DMS79 treated with DMSO at 0.1 percent for 48 hours (cell line): Measurements from ENCODE around the gene ONECUT3.
"Not testable (repeated sequence)": the region's sequence is repeated elsewhere in the genome, so short reads cannot be mapped to it uniquely, and the experiment has no call there.

Experiments used
- DNase-seq: peaks from one replicate; lab custom pipeline; 2025; lab: John Stamatoyannopoulos, UW

Gene ONECUT3

DNA sequence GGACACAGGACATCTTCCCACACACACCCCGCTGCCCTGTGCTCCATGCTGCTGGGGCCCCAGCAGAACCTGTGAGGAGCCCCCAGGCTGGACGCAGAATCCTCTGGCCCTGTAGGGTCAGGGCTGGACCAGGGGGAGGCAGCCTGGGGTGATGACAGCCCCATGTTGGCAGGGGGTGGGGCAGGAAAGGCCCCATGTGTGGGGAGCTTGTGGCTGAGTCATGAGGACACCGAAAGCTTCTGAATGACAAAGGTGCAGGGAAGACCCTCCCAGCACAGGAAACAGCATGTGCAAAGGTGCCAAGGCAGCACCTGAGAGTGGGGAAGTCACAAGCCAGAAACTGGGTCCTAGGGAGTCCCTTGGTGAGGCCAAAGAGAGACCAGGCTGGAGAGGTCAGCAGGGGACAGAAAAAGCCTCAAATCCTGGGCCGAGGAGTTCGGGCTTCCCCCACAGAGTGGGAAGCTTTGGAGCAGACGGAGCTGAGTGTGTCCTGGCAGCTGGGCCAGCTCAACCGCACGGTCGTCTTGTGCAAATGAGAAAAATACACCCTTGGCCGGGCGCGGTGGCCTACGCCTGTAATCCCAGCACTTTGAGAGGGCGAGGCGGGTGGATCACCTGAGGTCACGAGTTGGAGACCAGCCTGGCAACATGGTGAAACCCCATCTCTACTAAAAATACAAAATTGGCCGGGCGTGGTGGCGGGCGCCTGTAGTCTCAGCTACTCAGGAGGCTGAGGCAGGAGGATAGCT, 41.3 kb downstream of the ONECUT3 start:
- DNase-seq: no peak

DNA sequence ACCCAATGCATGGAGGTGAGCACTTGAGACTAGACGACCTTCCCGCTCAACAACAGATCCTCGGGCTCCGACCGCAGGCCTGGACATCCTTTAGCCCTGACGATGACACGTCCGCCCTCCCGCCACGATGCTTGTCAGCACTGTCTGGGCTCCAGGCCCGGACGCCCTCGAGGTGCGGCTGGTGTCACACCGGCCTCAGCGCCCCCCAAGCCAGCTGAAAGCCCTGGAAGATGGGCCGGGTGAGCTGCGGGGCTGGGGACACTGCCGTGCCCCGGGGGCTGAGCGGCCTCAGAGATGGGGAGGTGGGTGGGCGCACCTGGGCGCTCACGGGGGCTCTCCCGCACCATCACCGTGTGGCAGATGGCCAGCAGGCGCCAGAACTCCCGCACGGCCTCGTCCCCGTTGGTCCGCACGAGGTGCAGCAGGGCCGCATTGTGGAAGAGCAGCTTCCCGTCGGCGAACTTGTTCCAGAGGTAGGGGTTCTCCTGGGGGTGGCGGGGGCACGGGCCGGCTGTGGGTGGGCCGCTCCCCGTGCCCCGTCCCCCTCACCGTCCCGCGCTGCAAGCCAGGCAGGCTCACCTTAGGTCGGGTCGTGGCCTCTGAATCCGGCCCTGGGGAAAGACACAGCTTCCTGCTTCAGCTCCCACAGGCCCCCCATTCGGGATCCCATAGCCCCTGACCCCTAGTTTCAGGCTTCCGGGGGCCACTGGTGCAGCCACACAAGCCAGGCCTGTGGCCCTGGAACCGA, 43.3 kb downstream of the ONECUT3 start:
- DNase-seq: no peak

DNA sequence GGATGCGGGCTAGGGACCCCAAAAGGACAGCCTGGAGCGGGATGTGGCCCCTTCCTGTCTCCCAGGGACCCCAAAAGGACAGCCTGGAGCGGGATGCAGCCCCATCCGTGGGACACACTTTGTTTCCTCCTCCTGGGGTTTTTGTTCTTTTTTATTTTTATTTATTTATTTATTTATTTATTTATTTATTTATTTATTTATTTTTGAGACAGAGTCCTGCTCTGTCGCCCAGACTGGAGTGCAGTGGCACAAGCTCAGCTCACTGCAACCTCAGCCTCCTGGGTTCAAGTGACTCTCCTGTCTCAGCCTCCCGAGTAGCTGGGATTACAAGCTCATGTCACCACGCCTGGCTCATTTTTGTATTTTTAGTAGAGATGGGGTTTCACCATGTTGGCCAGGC, 44.0 kb downstream of the ONECUT3 start:
- DNase-seq: not testable (repeated sequence)

DNA sequence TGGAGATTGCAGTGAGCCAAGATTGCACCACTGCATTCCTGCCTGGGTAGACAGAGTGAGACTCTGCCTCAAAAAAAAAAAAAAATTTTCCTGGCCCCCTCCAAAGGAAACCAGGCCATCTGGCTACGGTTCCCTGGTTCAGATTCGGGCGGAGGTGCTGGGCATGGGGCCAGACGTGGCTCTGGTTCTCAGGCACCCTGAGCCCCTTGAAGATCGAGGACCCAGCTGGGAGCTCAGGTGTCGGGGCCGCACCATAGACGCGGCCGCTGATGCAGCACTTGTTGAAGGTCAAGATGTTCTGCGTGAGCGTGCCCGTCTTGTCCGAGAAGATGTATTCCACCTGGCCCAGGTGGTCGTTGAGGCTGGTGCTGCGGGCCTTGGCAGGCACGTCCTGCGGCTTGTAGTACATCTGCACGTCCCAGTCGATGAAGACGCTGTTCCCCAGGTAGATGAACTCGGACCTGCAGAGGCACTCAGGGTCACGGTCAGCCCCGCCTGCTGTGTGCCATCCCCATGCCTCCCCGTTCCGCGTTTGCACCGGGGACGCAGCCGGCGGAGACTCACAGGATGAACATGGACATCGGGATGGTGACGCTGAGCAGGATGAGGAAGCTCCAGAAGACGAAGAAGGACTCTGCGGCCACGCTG, 46.5 kb downstream of the ONECUT3 start:
- peak; percentile 83 for DNase-seq

DNA sequence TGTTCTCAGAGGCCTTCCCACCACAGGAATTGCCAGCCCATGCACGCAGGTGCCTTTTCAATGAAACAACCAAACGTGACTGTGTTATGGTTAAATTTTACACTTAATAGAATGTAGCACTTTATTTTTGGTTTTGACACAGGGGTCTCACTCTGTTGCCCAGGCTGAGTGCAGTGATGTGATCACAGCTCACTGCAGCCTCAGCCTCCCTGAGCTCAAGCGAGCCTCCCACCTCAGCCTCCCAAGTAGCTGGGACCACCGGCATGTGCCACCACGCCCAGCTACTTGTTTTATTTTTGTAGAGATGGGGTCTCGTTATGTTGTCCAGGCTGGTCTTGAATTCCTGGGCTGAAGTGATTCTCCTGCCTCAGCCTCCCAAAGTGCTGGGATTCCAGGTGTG, 51.6 kb downstream of the ONECUT3 start:
- no peak for DNase-seq

DNA sequence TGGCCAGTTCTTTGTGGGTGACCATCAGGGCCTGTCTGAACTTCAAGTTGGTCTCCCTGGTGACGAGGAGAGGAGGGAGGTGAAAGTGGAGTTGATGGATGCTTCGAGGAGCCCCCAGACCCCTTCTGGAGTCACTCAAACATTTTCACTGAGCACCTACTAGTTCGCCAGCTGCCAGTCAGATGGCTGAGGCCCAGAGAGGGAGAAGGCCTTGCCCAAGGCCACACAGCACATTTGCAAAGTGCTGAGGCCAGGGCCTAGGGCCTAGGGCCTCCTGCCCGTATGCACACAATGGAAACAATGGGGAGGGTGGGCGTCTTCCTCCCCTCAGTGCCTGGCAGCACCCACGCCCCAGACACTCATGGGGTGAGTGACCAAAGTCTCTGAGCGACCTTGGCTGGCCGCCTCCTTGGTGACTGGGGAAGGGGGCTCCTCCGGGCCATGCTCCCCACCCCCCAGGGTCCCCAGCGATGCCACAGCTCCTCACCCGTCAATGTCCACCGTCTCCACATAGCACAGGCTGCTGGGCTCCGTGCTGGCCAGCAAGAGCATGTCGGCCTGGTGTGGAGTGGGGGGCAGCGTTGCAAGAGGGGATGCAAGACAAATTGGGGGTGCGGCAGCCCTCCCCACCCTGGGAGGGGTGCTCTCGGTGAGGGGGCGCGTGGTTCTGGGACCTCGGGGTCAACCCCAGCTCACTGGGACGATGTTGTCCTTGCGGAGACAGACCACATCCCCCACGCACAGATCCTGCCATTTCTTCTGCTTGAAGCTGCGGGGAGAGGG, 52.3 kb downstream of the ONECUT3 start:
- DNase-seq: no peak

DNA sequence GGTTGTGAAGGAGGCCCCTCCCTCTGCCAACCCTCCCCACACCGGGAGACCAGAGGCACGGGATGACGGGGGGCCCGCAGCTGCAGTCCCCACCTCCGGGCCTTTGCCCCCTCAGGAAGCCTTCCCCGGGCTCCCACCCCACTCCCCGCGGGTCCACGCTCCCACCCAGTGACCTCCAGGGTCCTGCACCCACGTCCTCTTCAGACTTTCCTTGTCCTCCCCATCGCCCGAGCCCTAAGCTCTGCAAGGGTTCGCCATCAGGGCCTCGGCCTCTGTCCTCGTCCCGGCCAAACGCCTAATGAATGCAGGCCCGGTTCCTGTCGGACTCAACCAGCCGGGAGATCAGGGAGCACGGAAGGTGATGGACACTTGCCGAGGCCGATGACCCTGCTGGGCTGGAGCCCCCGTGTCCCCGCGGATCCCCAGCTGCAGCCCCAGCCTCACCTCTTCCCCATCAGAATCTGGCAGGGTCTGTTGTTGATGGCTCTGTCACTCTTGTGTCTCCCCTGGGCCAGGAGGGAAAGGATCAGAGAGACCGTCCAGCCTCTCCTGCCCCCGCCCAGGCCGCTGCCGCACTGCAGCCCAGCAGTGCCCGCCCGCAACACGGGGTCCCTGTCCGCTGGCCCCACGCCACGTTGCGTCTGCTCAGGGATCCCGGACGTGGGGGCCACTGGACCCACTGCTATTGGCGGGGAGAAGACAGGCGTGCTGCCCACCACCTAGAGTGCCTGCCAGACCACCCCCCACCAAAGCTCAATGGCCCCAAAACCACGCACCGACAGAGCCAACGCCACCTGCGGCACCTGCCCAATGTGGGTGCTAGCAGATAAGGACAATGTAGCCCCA, 53.1 kb downstream of the ONECUT3 start:
- DNase-seq: no peak

DNA sequence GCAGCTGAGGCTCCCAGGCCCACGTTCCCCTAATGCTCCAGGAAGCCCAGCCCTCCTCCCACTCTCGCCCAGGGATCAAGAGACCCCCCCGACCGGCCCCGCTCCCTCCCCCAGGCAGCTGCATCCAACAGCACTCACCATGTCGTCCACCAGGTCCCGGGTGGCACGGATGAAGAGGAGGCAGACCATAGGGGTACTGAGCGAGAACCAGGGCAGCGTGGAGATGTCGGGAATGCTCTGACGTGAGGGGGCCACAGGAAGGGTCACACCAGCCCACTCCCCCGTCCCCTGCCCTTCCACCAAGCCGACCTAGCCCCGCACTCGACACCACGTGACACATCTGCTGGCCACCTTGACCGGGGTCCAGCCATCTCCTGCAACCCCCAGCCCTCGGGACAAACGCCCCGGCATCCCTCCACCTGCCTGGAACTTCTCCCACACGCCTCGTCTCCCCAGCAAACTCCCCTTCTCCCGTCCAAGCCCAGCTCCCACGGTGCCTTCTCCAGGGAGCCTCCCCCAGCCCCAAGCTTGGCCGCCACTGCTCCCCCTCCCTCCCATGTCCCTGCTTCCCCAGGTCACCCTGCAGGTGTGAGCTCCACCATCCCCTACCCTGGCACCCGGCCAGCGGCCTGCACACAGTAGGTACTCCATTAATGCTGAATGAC, 53.9 kb downstream of the ONECUT3 start:
- DNase-seq: no peak

DNA sequence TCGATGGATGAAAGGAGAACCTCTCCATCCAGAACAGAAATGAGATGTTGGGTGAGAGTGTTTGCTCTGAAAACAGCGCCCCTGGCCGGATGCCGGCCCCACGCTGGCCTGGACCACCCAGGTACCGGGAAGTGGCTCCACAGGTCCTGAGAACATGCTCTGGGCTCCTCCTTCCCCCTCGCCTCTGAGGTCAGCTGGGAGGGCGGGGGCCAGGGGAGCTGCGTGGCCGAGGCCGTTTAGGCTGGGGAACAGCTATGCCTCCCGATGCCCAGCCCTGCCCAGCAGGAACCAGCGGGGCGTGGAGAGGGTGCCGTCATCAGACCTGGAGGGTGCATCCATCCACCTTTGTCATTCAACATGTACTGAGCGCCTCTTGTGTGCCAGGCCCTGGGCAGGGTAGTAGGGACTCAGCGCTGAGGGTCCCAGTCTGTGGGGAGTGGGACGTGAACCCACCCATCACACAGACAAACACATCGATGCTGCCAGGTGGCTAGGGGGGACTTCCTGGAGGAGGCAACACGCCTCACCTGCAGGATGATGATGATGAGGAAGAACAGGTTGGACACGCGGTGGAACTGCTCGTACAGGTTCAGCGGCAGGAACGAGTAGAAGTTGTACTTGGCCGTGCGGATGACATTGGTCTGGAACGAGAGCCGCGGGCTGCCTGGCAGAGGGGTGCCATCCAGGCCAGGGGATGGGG, 54.5 kb downstream of the ONECUT3 start:
- DNase-seq: no peak

DNA sequence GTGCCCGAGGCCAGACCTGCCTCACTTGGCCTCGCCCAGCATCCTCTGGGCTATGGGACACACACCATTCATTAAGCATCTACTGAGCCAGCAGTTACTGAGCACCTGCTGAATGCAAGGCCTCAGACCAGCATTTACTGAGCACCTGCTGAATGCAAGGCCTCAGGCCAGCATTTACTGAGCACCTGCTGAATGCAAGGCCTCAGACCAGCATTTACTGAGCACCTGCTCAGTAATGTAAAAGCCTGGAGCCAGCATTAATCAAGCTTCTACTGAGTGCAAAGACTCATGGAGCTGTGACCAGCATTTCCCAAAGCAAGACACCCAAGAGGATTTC, 55.1 kb downstream of the ONECUT3 start:
- DNase-seq: no peak

DNA sequence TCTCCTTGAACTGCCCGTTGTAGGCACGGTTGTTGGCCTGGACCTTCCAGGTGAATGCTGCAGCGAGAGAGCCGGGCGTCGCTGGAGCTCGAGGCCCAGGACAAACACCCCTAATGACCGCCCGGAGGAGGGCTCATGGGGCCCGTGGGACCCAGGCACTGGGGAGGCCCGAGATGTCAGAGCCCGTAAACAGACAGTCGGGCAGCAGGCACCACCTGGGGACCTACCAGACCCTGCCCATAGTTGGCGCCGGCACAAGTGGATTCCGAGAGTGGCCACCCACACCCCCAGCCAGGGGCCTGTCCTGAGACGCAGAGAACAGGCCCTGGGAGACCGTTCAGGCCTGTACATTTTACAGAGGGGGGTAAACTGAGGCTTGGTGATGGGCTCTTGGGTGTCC, 56.4 kb downstream of the ONECUT3 start:
- DNase-seq: no peak

DNA sequence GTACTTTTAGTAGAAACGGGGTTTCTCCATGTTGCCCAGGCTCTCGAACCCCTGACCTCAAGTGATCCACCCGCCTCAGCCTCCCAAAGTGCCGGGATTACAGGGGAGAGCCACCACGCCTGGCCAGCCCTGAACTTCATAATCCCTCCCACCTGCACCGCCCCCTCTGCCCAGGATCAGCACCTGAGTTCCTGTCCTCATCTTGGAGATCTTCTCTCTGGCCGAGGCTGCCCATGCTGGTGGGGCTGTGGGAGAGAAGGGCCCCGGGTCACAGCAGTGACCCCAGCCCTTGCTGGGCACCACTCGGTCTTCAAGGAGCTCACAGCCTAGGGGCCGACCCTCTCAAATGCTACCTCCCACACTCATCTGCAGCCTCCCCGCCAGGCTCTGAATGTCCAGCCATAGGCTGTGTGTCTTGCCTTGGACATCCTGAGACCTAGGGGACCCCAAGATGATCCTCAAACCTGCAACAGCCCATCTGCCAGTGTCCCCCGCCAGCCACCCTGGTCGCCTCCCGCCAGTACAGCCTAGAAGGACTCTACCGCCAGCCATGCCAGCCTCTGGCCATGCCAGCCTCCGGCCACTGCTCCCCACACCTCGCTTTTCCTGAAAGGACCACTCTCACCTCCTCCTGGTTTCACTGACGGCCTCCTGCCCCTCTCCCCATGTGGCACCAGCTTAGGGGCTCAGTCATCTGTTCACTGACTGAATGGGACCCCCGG, 57.3 kb downstream of the ONECUT3 start:
- no peak for DNase-seq

DNA sequence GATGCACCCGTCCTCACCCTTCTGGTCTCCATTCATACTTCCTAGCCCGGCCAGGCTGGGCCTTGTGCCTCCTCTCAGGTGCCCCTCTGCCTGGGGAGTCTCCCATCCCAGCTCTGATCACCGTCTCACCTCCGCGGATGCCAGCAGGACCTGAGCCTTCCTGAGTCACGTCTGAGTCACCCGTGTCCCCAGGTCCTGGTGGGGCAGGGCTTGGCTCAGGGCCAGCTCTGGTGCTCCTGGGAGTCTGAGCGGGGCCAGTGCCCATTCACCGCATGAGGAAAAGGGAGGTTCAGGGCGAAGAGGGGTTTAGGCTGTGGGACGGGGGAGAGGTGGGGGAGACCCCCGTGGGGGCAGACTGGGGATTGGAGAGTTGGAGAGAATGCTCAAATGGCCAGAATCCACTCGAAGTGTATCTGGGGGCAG, 58.2 kb downstream of the ONECUT3 start:
- DNase-seq: no peak

DNA sequence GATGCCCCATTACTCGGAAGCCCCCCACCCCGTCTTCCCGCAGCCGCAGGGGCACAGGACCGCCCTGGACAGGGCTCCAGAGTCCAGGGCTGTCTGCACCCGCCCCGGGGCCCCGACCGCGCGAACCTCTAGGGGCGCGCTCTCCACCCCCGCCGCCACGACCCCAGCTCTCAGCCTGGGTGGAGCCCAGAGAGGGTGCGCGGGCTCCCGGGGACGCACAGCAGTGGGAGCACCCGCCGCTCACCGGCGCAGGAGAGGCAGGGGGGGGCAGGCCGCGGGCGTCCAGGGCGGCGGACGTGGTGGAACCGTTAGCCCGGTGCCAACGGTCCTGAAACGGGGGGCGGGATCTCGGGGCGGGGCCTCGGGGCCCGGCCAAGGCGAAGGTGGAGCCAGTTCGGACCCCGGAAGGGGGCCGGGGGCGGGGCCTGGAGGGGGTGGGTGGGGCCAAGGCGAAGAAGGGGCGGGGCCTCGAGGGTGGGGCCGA, 58.7 kb downstream of the ONECUT3 start, which contains the start of gene ATP8B3:
TSS of gene ATP8B3 (minus strand) at position 335 of the 484 bp plus-strand sequence. CDS start 540 bp downstream, outside the sequence.
- no peak for DNase-seq

DNA sequence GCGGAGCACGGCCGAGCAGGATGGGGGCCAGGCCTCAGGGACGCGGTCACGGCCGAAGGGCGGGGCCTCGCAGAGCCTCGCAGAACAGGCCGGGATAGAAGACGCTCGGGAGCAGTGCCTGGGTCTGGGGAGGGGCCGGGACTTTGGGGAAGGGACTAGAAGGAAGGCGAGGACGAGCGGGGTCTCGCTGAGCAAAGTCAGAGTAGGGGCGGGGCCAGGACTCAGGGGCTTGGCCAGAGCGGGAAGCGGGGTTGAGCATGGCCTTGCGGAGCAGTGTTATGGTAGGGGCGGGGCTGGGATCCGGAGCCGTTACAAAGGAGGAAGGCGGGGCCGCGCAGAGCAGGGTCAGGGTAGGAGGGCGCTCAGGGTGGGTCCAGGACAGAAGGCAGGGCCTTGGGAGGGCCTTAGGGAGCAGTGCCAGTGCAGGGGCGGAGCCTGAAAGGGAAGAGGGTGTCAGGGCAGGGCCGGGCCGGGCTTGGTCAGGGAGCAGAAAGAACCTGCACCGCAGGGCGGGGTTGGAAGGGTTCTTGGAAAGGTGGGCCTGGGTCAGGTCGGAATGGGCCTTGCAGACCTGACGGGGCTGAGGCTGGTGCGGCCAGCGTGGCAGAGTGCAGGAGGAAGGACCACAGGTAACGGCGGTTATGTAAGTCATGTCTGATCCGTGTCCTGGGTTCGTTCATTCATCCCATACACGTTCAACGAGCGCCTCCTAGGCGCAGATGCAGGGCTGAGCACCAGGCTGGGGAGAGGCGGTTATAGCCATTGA, 59.3 kb downstream of the ONECUT3 start:
- DNase-seq: peak; percentile 87

DNA sequence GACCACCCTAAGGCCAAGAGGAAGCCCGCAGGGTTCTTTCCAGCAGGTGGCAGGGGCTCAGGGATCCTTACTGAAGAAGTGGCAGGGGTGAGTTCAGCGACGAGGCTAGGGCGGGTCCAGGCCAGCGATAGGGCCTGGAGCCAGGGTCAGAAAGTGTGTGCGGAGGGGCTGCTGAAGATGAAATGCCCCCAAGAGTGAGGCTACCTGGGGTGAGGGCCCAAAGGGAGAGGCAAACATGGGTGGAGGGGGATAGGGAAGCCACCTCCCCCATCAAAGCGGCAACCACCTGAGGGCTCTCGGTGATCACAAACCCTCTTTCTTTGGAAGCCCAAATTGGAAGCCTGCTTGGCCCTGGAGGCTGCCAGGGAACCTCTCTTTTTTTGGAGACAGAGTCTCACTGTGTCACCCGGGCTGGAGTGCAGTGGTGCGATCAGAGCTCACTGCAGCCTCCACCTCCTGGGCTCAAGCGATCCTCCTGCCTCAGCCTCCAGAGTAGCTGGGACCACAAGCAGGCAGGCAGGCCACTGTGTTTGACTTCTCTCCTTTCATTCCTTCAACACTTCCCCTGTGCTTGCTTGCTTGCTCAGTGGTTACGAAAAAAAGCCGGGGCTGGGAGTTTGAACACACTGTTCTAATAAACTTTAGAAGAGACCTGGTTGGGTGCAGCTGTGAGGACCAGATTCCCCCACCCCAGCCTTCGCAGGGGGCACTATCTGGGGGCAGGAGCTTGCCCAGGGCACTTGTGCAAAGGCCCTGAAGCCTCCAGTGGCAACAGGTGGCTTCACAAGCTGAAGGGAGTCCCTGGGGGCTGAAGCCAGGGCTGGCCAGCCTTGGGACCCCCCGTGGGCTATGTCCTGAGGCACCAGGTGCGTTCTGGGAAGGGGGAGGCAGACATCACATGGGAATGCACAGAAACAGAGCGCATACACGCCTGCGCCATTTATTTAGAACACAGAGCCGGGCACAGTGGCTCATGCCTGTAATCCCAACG, 60.2 kb downstream of the ONECUT3 start:
- no peak for DNase-seq

DNA sequence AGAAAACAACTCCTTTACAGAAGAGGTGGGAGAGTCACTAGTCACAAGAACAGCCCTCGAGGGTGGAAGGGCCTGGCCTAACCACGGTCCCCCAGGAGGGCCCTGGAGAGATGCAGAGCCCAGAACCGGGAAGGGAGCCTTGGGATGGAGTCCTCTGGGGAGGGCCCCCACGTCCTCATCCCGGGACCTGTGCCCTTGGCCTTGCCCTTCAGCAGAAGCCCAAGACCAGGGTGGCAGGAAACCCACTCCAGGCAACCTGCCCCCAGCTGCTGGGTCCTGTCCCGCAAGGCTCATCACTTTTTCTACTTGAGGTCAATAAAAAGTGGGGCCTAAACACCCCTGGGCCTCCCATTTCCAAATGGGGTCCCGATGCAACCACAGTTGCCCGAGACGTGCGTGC, 61.1 kb downstream of the ONECUT3 start:
- DNase-seq: no peak
